Measurements from ENCODE around the gene CMYA5.

CMYA5 gene

DNA sequence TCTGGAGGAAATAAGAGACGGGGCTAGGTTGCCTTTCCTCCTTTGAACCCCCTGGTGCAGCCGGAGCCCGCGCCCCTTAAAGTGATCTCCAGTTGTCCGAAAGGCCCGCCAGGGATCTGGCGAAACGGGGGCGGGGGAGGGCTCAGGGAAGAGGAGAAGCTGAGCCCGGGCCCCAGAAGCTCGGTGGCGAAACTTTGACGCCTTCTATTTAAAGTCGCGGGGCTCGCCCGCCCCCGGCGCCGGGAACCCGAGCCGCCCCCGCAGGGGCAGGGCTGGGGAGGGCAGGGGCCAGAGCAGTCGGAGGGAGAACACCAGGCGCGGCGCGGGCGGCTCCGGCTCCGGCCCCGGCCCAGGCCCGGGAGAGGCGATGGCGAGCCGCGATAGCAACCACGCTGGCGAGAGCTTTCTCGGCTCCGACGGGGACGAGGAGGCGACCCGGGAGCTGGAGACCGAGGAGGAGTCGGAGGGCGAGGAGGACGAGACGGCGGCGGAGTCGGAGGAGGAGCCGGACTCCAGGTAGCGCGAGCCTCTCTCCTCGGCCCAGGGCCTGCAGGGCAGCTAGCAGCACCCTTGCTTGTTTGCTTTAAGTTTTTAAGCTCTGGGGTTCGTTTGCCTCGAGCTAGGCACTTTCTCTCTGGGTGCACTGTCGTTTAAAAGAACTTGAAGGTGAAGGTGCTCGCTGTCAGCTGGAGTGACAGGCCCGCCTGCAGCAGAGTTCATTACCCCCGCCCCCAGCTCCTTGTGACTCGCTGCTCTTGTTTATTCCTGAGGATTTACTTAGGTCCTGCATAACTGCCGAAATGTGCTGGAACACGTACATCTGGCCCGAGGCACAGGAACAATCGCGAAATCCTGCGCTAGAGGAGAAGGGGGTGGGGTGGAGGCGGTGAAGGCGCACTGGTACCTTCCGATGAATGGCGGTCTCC is at the start of gene CMYA5:
Gene CMYA5, plus strand, starts transcription at position 296 of the 926 bp plus-strand sequence. Its CDS starts 72 bp downstream, at position 368.
- no peak for ATAC-seq
- TF ChIP-seq ARNTL (CRISPR knock-in tag; IDR thresholded peaks at IDR 0.05; ENCODE audit: borderline replicate concordance, low read depth) (no peak), BACH2 (CRISPR knock-in tag; IDR thresholded peaks at IDR 0.05; ENCODE audit: borderline replicate concordance) (no peak), RARB (CRISPR knock-in tag; IDR thresholded peaks at IDR 0.05) (no peak), ESRRG (CRISPR knock-in tag; IDR thresholded peaks at IDR 0.05) (no peak), ZFP3 (CRISPR knock-in tag; IDR thresholded peaks at IDR 0.05) (no peak), GLIS3 (CRISPR knock-in tag; IDR thresholded peaks at IDR 0.05) (no peak), PPARA (CRISPR knock-in tag; IDR thresholded peaks at IDR 0.05; ENCODE audit: borderline replicate concordance) (no peak), SNAI2 (CRISPR knock-in tag; IDR thresholded peaks at IDR 0.05) (no peak), ZNF565 (CRISPR knock-in tag; conservative IDR thresholded peaks at IDR 0.05; ENCODE audit: low read depth) (no peak), CSDC2 (CRISPR knock-in tag; IDR thresholded peaks at IDR 0.05) (no peak), ISL1 (CRISPR knock-in tag; IDR thresholded peaks at IDR 0.05) (no peak), TOX (CRISPR knock-in tag; IDR thresholded peaks at IDR 0.05; ENCODE audit: borderline replicate concordance) (no peak), ZNF70 (CRISPR knock-in tag; IDR thresholded peaks at IDR 0.05) (no peak), TCF4 (CRISPR knock-in tag; IDR thresholded peaks at IDR 0.05; ENCODE audit: borderline replicate concordance) (no peak), ZNF8 (CRISPR knock-in tag; IDR thresholded peaks at IDR 0.05) (no peak)
- TF ChIP-seq, protein P1, sequence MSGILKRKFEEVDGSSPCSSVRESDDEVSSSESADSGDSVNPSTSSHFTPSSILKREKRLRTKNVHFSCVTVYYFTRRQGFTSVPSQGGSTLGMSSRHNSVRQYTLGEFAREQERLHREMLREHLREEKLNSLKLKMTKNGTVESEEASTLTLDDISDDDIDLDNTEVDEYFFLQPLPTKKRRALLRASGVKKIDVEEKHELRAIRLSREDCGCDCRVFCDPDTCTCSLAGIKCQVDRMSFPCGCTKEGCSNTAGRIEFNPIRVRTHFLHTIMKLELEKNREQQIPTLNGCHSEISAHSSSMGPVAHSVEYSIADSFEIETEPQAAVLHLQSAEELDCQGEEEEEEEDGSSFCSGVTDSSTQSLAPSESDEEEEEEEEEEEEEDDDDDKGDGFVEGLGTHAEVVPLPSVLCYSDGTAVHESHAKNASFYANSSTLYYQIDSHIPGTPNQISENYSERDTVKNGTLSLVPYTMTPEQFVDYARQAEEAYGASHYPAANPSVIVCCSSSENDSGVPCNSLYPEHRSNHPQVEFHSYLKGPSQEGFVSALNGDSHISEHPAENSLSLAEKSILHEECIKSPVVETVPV (CRISPR knock-in tag; IDR thresholded peaks at IDR 0.05): no peak
- TF ChIP-seq, protein P2, sequence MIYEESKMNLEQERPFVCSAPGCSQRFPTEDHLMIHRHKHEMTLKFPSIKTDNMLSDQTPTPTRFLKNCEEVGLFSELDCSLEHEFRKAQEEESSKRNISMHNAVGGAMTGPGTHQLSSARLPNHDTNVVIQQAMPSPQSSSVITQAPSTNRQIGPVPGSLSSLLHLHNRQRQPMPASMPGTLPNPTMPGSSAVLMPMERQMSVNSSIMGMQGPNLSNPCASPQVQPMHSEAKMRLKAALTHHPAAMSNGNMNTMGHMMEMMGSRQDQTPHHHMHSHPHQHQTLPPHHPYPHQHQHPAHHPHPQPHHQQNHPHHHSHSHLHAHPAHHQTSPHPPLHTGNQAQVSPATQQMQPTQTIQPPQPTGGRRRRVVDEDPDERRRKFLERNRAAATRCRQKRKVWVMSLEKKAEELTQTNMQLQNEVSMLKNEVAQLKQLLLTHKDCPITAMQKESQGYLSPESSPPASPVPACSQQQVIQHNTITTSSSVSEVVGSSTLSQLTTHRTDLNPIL (CRISPR knock-in tag; IDR thresholded peaks at IDR 0.05; ENCODE audit: low read depth): no peak
- TF ChIP-seq, protein P3, sequence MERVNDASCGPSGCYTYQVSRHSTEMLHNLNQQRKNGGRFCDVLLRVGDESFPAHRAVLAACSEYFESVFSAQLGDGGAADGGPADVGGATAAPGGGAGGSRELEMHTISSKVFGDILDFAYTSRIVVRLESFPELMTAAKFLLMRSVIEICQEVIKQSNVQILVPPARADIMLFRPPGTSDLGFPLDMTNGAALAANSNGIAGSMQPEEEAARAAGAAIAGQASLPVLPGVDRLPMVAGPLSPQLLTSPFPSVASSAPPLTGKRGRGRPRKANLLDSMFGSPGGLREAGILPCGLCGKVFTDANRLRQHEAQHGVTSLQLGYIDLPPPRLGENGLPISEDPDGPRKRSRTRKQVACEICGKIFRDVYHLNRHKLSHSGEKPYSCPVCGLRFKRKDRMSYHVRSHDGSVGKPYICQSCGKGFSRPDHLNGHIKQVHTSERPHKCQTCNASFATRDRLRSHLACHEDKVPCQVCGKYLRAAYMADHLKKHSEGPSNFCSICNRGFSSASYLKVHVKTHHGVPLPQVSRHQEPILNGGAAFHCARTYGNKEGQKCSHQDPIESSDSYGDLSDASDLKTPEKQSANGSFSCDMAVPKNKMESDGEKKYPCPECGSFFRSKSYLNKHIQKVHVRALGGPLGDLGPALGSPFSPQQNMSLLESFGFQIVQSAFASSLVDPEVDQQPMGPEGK (CRISPR knock-in tag; IDR thresholded peaks at IDR 0.05; ENCODE audit: borderline replicate concordance): no peak
- TF ChIP-seq, protein P4, sequence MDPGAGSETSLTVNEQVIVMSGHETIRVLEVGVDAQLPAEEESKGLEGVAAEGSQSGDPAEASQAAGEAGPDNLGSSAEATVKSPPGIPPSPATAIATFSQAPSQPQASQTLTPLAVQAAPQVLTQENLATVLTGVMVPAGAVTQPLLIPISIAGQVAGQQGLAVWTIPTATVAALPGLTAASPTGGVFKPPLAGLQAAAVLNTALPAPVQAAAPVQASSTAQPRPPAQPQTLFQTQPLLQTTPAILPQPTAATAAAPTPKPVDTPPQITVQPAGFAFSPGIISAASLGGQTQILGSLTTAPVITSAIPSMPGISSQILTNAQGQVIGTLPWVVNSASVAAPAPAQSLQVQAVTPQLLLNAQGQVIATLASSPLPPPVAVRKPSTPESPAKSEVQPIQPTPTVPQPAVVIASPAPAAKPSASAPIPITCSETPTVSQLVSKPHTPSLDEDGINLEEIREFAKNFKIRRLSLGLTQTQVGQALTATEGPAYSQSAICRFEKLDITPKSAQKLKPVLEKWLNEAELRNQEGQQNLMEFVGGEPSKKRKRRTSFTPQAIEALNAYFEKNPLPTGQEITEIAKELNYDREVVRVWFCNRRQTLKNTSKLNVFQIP (CRISPR knock-in tag; IDR thresholded peaks at IDR 0.05; ENCODE audit: borderline replicate concordance, low read depth): no peak

DNA sequence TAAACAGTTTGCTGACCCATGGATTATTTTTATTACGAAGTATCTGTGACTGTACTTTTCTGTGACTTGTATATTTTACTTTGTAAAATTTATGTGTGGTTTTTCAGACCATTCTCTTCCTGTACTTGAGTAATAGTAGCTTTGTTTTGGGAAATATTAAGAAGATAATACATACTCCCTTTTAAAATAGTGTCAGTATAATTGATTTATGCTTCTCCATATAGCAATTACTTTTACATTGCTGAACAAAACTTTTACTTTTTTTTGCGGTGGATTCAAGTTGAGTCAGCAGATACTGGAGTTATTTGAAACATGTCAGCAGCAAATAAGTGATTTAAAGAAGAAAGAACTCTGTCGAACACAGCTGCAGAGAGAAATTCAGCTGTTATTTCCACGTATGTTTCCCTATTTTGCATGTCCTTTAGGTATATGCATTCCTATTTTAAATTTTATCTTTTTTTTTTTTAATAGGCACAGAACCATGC is 49.0 kb upstream of the CMYA5 start:
- TF ChIP-seq TOX (CRISPR knock-in tag; IDR thresholded peaks at IDR 0.05; ENCODE audit: borderline replicate concordance) (no peak), ZNF8 (CRISPR knock-in tag; IDR thresholded peaks at IDR 0.05) (no peak), OSR1 (CRISPR knock-in tag; IDR thresholded peaks at IDR 0.05) (no peak), RARB (CRISPR knock-in tag; IDR thresholded peaks at IDR 0.05) (no peak), CSDC2 (CRISPR knock-in tag; IDR thresholded peaks at IDR 0.05) (no peak), ARNTL (CRISPR knock-in tag; IDR thresholded peaks at IDR 0.05; ENCODE audit: borderline replicate concordance, low read depth) (no peak), TCF4 (CRISPR knock-in tag; IDR thresholded peaks at IDR 0.05; ENCODE audit: borderline replicate concordance) (no peak)
- TF ChIP-seq, protein P4 (CRISPR knock-in tag; IDR thresholded peaks at IDR 0.05; ENCODE audit: borderline replicate concordance, low read depth): no peak
- TF ChIP-seq, protein P1 (CRISPR knock-in tag; IDR thresholded peaks at IDR 0.05): no peak
- no peak for ATAC-seq
